Right cardiac atrium (tissue), 5 donors: ENCODE data around the gene ZBTB20. TPM values are rescaled to one million over a fixed set of nuclear protein-coding genes. Genes with fewer than 3 reads are reported as not detected.

Source experiments
- ATAC-seq, 2 donors: fragments of 200-7000 bp; cut with Tn5 transposase; one replicate each; pipeline versions ENCODE4 v1.8.0 to v1.9.1; 2020; ENCODE audit warnings: moderate library complexity in 2 of 2, mild to moderate bottlenecking in 1 of 2
- DNase-seq, 3 donors: peaks; one replicate each; pipeline ENCODE4 v3.0.0-alpha.2; 2020
- H3K27ac ChIP-seq: one replicate; pipeline ENCODE4 v1.5.1; 2013; ENCODE audit warnings: mild to moderate bottlenecking, low read length, control low read depth, moderate library complexity
- H3K27me3 ChIP-seq: one replicate; pipeline ENCODE4 v1.6.1; 2013; ENCODE audit not compliant: control insufficient read depth, insufficient read depth
- H3K4me1 ChIP-seq: one replicate; pipeline ENCODE4 v1.6.1; 2013; ENCODE audit warnings: low read length; ENCODE audit not compliant: control insufficient read depth, insufficient read depth
- H3K4me3 ChIP-seq: one replicate; pipeline ENCODE4 v1.5.1; 2013; ENCODE audit warnings: low read length, control low read depth
- H3K9me3 ChIP-seq: one replicate; pipeline ENCODE4 v1.6.1; 2013; ENCODE audit warnings: low read length; ENCODE audit not compliant: control insufficient read depth
- WGBS: extraction: QIAGEN DNeasy Blood & Tissue Kit; methylation state at CpG from one replicate; pipeline ENCODE4 v1.1.7; 2013; 5-methylcytosine and 5-hydroxymethylcytosine counted together
- intact Hi-C, 4 donors: fragments of 100-400 bp; cut with DNase I; formaldehyde crosslinking; loops; one replicate each; pipeline versions ENCODE4 v1.11.0 to v1.14.0; 2022 to 2023
- polyA plus RNA-seq: library from polyadenylated mRNA; stranded (reverse); fragments of 200-250 nt; gene quantifications from one replicate; pipeline ENCODE4 v1.2.3, GENCODE V29; 2013
- total RNA-seq, 4 donors: library from RNA; stranded (reverse); fragmentation: NEBNext Ultra II Directional; extraction: Animal tissue kit (Norgen Biotek cat#: 25700); gene quantifications; one replicate each; pipeline ENCODE4 v1.2.1, GENCODE V29; 2021
- donor health status: healthy with polysubstance abuse.
- donor health status: DM: no; HTN: yes; CAD: no.
- donor health status: DM: no; HTN: no; CAD: no.
- donor health status: DM: no; HTN: yes; CAD: no; lungs with severe emphysema.
- donor health status: DM: yes; HTN: yes; CAD: no.

Gene ZBTB20
- total and polyA plus RNA-seq, 5 donors = 6.5 to 87.9 (median 75.5) TPM

DNA sequence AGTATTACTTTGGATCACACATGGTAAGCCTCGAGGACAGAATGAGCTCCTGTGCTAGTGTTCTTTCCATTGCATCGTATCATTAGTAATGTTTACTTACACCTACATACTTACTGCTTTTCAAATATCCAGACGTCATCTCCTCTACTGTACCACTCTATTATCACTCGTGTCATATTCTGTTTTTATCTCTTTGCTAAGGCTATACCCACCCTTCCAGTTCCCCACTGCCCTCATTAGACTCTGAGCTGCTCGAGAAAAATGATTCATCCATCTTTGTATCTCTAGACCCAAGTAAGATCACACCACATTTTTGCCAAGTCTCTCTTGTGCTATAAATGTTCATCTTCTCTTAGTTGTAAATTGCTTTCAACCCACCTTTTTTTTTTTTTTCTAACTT lies 607.6 kb downstream of the ZBTB20 start:
- Histone ChIP-seq H3K9me3 (no peaks in the 10 kb centered on the region), H3K27ac (no peak overlapping the region), H3K4me3 (no peak overlapping the region), H3K27me3 (no peaks in the 10 kb centered on the region), H3K4me1 (no peaks in the 10 kb centered on the region)
- intact Hi-C loops = no loop called here
- DNase-seq = no peak
- 65% methylated on average over 5 of the region's 5 CpGs for whole genome bisulfite sequencing
- ATAC-seq = peak in 1 of 2 donors; percentile 53

DNA sequence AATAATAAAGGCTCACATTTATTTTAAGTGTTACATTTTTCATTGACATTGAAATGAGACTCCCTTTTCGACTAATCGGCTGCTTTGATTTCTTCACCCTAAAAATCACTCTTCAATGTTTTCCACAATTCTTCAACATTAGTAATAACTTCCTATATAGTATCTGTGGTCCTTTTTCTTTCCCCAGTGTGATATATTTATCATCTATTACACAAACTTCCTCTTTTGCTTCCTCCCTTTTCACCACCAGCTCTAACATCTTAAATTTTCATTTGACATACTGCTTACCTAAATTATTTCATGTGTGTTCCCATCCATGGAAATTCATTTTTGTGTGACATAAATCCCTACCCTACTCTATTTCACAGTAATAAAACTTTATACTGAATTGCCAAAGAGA lies 608.9 kb downstream of the ZBTB20 start:
- 69% methylated on average over 2 of the region's 2 CpGs for WGBS
- DNase-seq (no peak), ATAC-seq (no peak)
- intact Hi-C loops = no loop called here
- Histone ChIP-seq H3K4me1 (no peaks in the 10 kb centered on the region), H3K4me3 (no peak overlapping the region), H3K27ac (no peak overlapping the region), H3K27me3 (no peaks in the 10 kb centered on the region), H3K9me3 (no peaks in the 10 kb centered on the region)

DNA sequence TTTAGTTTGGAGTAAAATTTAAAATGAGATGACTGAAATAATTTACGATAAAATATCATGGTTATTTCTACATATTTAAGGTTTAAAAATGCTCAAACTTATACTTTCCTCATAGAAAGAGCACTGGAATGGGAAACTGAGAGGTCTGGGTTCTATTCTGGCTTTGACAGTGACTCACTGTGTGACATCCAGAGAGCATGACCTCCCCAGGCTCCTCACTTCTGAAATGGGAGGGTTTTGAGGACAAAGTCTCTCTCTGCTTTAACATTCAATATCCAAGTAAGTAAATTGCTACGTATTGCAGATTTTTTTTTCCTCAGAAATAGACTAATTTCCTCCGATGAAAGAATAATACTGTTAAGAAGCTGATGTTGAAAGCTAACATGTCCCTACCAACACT lies 618.6 kb downstream of the ZBTB20 start:
- Histone ChIP-seq H3K27ac (no peak overlapping the region), H3K4me3 (no peak overlapping the region), H3K4me1 (no peaks in the 10 kb centered on the region), H3K9me3 (no peaks in the 10 kb centered on the region), H3K27me3 (no peaks in the 10 kb centered on the region)
- ATAC-seq (no peak), DNase-seq (no peak)
- WGBS = 94% methylated on average over 3 of the region's 3 CpGs
- intact Hi-C loops = no loop called here

DNA sequence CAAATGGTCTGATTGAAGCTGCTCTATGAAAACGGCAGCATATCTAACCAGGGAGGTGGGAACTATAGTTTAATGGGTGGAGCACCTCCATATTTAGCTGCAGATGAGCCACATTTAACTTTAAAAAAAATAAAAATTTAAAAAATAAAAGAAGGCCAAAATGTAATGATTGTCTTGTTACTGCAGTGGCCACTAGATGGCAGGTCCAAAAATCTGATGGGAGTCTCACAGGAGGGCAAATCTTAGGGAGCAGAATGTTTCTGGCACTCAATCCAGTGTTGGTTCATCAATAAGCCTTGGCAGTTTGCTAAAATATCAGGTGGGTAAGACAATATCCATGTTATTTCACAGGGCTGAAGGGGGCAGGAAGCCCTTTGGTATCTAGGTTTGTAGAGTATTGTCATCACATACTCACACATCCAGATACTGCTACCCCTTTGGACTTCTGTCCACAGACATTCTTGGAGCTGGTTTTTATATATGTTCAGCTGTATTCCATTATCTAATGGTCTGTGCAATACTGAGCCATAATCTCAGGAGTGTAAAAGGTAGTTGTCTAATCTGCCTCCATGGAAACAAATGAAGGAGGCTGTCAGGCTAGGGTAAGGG lies 619.9 kb downstream of the ZBTB20 start:
- H3K27me3 ChIP-seq = no peaks in the 10 kb centered on the region
- no peak overlapping the region for H3K27ac ChIP-seq
- no peaks in the 10 kb centered on the region for H3K9me3 ChIP-seq
- DNase-seq (no peak), ATAC-seq (no peak)
- intact Hi-C loops = no loop called here
- H3K4me3 ChIP-seq = no peak overlapping the region
- H3K4me1 ChIP-seq = no peaks in the 10 kb centered on the region
- WGBS = 63% methylated on average over 1 of the region's 1 CpG

DNA sequence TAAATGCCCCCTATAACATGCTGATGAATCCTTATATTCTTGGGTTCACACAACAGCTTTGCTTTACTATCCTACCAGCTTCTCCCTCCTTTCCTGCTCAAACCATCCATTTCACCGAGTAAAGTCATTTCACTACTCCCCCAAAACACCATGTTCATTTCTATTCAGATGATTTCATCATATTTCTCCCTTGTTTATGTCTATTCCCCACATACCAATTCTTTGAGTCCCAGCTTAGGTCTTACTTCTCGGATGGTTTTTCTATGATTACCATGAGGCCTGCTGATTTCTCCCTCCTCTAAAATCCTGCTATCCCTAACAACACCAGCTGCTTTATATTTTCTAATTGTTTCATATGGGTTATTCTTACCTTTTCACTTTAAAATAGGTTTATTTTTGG lies 621.8 kb downstream of the ZBTB20 start:
- no peaks in the 10 kb centered on the region for H3K9me3 ChIP-seq
- ATAC-seq = no peak
- no peak for DNase-seq
- 96% methylated on average over 2 of the region's 2 CpGs for WGBS
- H3K4me3 ChIP-seq = no peak overlapping the region
- H3K27ac ChIP-seq = no peak overlapping the region
- intact Hi-C loops = no loop called here
- H3K4me1 ChIP-seq = no peaks in the 10 kb centered on the region
- H3K27me3 ChIP-seq = no peaks in the 10 kb centered on the region

DNA sequence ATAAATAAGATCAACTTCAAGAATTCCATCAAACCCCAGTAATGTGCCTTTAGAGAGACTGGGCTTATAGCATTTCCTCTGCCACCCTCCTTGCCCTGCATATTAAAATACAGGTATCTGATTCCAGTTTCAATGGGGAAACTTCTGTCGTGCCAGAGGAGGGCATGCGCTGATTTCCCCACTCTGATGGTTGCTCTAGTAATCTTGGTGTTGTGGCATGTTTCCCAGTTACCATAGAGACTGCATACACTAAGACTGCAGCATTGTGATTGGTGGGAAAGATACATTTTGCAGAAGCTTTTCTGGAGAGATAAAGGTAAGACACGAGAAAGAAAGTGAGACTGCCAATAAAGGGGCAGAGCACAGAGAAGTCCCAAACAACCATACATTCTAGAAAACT lies 627.7 kb downstream of the ZBTB20 start:
- intact Hi-C loops = no loop called here
- WGBS = 18% methylated on average over 3 of the region's 3 CpGs
- H3K27ac ChIP-seq = no peak overlapping the region

DNA sequence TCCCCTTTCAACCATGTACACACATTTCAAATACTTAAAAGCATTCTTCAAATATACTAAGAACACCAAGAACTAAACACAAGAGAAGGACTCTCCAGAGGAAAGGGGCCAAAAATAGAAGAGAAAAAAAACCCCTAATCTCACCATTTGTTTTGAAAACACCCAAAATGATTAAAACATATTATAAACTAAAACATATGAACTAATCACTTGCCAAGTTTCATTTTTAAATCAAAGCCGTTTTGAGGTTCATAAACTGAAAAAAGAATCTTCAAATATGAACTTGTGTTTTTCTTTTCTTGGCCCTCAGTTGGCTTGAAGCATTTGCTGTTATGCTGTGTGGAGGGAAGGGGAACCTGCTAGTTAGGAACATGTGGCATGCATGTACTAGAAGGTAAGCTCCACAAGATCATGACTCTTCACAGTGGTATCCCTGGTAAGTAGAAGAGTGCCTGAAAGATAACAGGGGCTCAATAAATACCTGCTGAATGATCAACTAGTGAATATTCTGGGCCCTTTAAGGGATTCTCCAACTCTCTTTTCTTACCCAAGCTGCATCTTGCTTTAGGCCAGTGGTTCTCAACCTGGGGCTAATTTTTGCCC lies 628.8 kb downstream of the ZBTB20 start:
- H3K27me3 ChIP-seq = no peaks in the 10 kb centered on the region
- H3K27ac ChIP-seq = no peak overlapping the region
- WGBS = 45% methylated on average over 1 of the region's 1 CpG

More for the DNA sequence above, 627.7 kb downstream of the ZBTB20 start:
- H3K27me3 ChIP-seq = no peaks in the 10 kb centered on the region
- DNase-seq (peak in 2 of 3 donors; percentile 31 to 46), ATAC-seq (peak; percentile 84 to 86)
- peaks cover 3% of the 10 kb centered on the region for H3K4me1 ChIP-seq
- no peaks in the 10 kb centered on the region for H3K9me3 ChIP-seq
- H3K4me3 ChIP-seq = no peak overlapping the region

DNA sequence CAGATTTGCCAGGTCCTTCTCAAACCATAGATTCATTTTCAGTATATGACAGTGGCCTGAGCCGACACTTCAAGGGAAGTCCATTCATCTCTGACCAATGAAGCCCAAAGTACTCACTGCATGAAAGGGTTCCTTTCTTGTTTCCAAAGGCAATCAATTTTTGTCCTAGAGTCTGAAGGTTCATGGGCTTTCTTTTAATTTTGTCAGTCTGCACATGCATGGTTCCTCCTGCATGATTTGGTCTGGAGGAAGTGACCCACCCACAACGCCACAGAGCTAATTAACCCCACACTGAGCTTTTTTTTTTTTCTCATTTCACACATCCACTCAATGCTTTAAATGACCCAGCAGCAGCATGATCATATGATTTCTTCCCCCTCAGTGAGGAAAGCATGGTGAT lies 636.9 kb downstream of the ZBTB20 start:
- 81% methylated on average over 2 of the region's 2 CpGs for WGBS
- intact Hi-C loops = no loop called here
- DNase-seq (no peak), ATAC-seq (no peak)
- Histone ChIP-seq H3K27ac (peak overlapping the region; percentile 27), H3K27me3 (no peaks in the 10 kb centered on the region), H3K4me1 (peaks cover 5% of the 10 kb centered on the region), H3K4me3 (no peak overlapping the region), H3K9me3 (no peaks in the 10 kb centered on the region)

More for the DNA sequence above, 628.8 kb downstream of the ZBTB20 start:
- DNase-seq = no peak
- no peak for ATAC-seq
- Histone ChIP-seq H3K9me3 (no peaks in the 10 kb centered on the region), H3K4me1 (peaks cover 4% of the 10 kb centered on the region), H3K4me3 (no peak overlapping the region)
- intact Hi-C loops = no loop called here

DNA sequence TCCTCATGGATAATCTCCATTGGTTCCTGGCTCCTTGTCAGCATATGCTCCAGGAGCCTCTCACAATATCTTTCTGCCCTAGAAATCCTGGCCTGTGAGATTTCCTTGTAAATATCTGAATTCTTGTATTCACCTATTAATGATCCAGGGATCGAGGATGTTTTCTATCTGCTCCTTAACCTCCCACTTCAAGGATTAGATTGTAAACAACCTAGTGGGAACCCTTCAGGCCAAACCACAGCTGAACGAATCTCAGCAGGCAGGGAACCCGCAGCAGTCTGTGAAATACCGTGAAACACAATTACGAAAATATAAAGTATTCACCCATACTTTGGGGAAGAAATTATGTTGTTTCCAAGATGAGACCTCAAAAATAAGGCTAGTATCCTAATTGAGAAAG lies 637.3 kb downstream of the ZBTB20 start:
- intact Hi-C loops = no loop called here
- no peaks in the 10 kb centered on the region for H3K9me3 ChIP-seq
- no peaks in the 10 kb centered on the region for H3K27me3 ChIP-seq
- H3K27ac ChIP-seq = no peak overlapping the region
- 90% methylated on average over 5 of the region's 5 CpGs for WGBS
- H3K4me1 ChIP-seq = peaks cover 7% of the 10 kb centered on the region
- no peak overlapping the region for H3K4me3 ChIP-seq
- DNase-seq (no peak), ATAC-seq (no peak)

DNA sequence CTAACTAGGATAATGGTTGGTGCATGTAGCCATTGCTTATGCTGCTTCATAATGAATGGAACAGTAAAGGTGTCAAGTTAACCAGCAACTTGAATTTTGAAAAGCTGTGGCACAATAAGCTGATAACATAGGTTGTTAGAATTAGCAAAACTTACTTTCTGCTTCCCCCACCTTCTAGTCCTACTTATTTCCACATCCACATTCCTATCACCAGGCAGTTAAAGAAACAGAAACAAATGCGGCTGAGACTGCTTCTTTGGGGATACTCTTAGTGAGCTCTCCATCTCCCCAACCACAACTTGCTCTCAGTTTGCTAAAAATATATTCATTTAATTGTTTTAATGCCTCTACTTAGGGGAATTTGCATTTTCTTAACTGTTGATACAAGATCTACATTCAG lies 638.1 kb downstream of the ZBTB20 start:
- Histone ChIP-seq H3K9me3 (no peaks in the 10 kb centered on the region), H3K4me3 (no peak overlapping the region), H3K27ac (no peak overlapping the region), H3K27me3 (no peaks in the 10 kb centered on the region), H3K4me1 (peaks cover 7% of the 10 kb centered on the region)
- intact Hi-C loops = no loop called here
- DNase-seq (no peak), ATAC-seq (no peak)
- 85% methylated on average over 1 of the region's 1 CpG for WGBS

DNA sequence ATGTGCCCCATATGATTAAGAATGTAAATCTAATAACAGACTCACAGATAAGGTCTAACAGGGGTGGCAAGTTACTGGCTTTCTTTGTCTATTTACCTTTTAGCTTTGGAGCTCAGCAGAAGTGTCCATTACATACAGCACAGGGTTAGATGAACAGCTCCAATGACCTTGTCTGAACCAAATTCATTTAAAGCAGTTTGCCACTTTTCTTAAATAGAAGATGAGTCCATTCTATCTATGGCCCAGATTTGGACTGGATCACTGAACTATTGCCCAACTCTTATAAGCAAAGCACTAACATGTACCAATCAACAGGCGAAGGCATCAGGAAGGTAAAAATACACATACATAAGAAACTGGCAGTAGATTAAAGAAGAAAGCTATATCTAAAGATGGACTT lies 638.9 kb downstream of the ZBTB20 start:
- peaks cover 5% of the 10 kb centered on the region for H3K4me1 ChIP-seq
- DNase-seq = no peak
- no peaks in the 10 kb centered on the region for H3K9me3 ChIP-seq
- 74% methylated on average over 1 of the region's 1 CpG for WGBS
- no peak overlapping the region for H3K27ac ChIP-seq
- no peak for ATAC-seq
- intact Hi-C loops = no loop called here
- H3K4me3 ChIP-seq = no peak overlapping the region
- H3K27me3 ChIP-seq = no peaks in the 10 kb centered on the region
